Body of pancreas (tissue), 4 donors: ENCODE measurements around the gene PTK7. TPM values are rescaled to one million over a fixed set of nuclear protein-coding genes. Genes with fewer than 3 reads are reported as not detected.

ENCODE experiments used
- ATAC-seq: fragments of 150-250 bp; one replicate; pipeline ENCODE4 v1.9.1; 2016
- DNase-seq, 4 donors: peaks; one replicate each; pipeline ENCODE4 v3.0.0-alpha.2; 2019
- H3K27ac ChIP-seq, 4 donors: fragments of 200-600 bp; sonication (generic); 1 replicate in 3 of 4; 2 replicates in 1 of 4; pipeline versions ENCODE4 v1.5.1 to v1.6.1; 2016 to 2019; ENCODE audit warnings: mild to moderate bottlenecking in 1 of 4, mixed read lengths in 1 of 4, moderate library complexity in 1 of 4
- H3K27me3 ChIP-seq, 2 donors: fragments of 200-600 bp; sonication (generic); one replicate each; pipeline ENCODE4 v1.6.0; 2016; ENCODE audit warnings: mild to moderate bottlenecking in 1 of 2
- H3K36me3 ChIP-seq, 2 donors: fragments of 200-600 bp; sonication (generic); replicated peaks in 1 of 2; 2 replicates each; pipeline ENCODE4 v1.5.1; 2016; ENCODE audit warnings: low read depth in 2 of 2; ENCODE audit not compliant: insufficient read depth in 1 of 2
- H3K4me1 ChIP-seq: fragments of 200-600 bp; sonication (generic); one replicate; pipeline ENCODE4 v1.6.0; 2016
- H3K4me3 ChIP-seq, 2 donors: fragments of 200-600 bp; sonication (generic); 1 replicate in 1 of 2; 2 replicates in 1 of 2; pipeline ENCODE4 v1.5.1; 2016 to 2019
- H3K9me3 ChIP-seq, 3 donors: fragments of 200-600 bp; sonication (generic); 1 replicate in 2 of 3; 2 replicates in 1 of 3; pipeline ENCODE4 v1.5.1; 2016
- CTCF ChIP-seq, 7 experiments: fragments of 450-650 bp in 4 of 7; fragments of 200-600 bp in 3 of 7; sonication (generic) in 3 of 7; IDR thresholded peaks; one replicate each; pipeline ENCODE4 v1.5.1; 2016 to 2019; ENCODE audit warnings: antibody characterized with exemption in 7 of 7
- POLR2A ChIP-seq, 3 donors: fragments of 450-650 bp; IDR thresholded peaks; one replicate each; pipeline ENCODE4 v1.6.1; 2016; ENCODE audit warnings: antibody characterized with exemption in 3 of 3, mild to moderate bottlenecking in 2 of 3
- WGBS, 2 donors: methylation state at CpG; one replicate each; pipeline ENCODE4 v1.1.5; 2017; 5-methylcytosine and 5-hydroxymethylcytosine counted together
- intact Hi-C: fragments of 100-400 bp; cut with DNase I; formaldehyde crosslinking; loops from one replicate; pipeline ENCODE4 v1.15.1; 2023
- total RNA-seq, 2 donors: library from RNA; depleted of rRNA; stranded (reverse); fragments of >200 nt; gene quantifications; one replicate each; pipeline ENCODE4 v1.1.0, GENCODE V29; 2016

The PTK7 gene
- total RNA-seq, 2 donors from 2014 or later: 26.4 to 28.0 TPM

- ATAC-seq: no peak
- H3K27me3 ChIP-seq: no peaks in the 10 kb centered on the region
- WGBS, 2 donors: 56 to 68% methylated on average over 2 of the region's 2 CpGs
- no peak for DNase-seq
- intact Hi-C loops: no loop called here
- no peak for TF ChIP-seq CTCF (IDR thresholded peaks at IDR 0.05)
- TF ChIP-seq POLR2A (IDR thresholded peaks at IDR 0.05): no peak
- no peak overlapping the region for H3K27ac ChIP-seq
- no peaks in the 10 kb centered on the region for H3K9me3 ChIP-seq
- H3K4me3 ChIP-seq: no peak overlapping the region
- peaks cover 28% of the 10 kb centered on the region for H3K4me1 ChIP-seq
- H3K36me3 ChIP-seq: peaks cover 0 to 6% of the 10 kb centered on the region in 2 donors
Observed at GRCh38 chr6:43061861-43062260, 14.3 kb upstream of the PTK7 start.

- TF ChIP-seq CTCF (IDR thresholded peaks at IDR 0.05): no peak
- no peak for TF ChIP-seq POLR2A (IDR thresholded peaks at IDR 0.05)
- no peak for DNase-seq
Observed at GRCh38 chr6:43062818-43063217, 13.3 kb upstream of the PTK7 start.

GRCh38 chr6:43070028-43070632 lies 6.0 kb upstream of the PTK7 start:
- DNase-seq (no peak), ATAC-seq (peak; percentile 50)
- Histone ChIP-seq H3K27me3 (no peaks in the 10 kb centered on the region), H3K9me3 (no peaks in the 10 kb centered on the region), H3K4me3 (no peak overlapping the region), H3K36me3 (peaks cover 0 to 11% of the 10 kb centered on the region in 2 donors), H3K27ac (no peak overlapping the region), H3K4me1 (no peaks in the 10 kb centered on the region)
- intact Hi-C loops: loop anchor here (5.0 kb wide), 1 partner anchor 72 kb away; no protein-coding TSS in a partner anchor
- 65% methylated on average over 6 of the region's 6 CpGs for WGBS, 2 donors
- TF ChIP-seq POLR2A (IDR thresholded peaks at IDR 0.05) (no peak), CTCF (IDR thresholded peaks at IDR 0.05) (peak in 6 of 7 experiments; percentile 20 to 53 (median 34))

More at GRCh38 chr6:43062818-43063217, 13.3 kb upstream of the PTK7 start:
- no peak overlapping the region for H3K27ac ChIP-seq
- 90% methylated on average over 12 of the region's 12 CpGs for WGBS, 2 donors
- no peak overlapping the region for H3K4me3 ChIP-seq
- H3K27me3 ChIP-seq: no peaks in the 10 kb centered on the region
- no peak for ATAC-seq
- H3K4me1 ChIP-seq: peaks cover 28% of the 10 kb centered on the region
- peaks cover 0 to 6% of the 10 kb centered on the region in 2 donors for H3K36me3 ChIP-seq
- no peaks in the 10 kb centered on the region for H3K9me3 ChIP-seq
- intact Hi-C loops: no loop called here

GRCh38 chr6:43074847-43075669 lies 1.1 kb upstream of the PTK7 start:
- 75 to 79% methylated on average over 5 of the region's 6 CpGs for WGBS, 2 donors
- ATAC-seq: no peak
- H3K36me3 ChIP-seq: peaks cover 0 to 5% of the 10 kb centered on the region in 2 donors
- H3K9me3 ChIP-seq: no peaks in the 10 kb centered on the region
- H3K27me3 ChIP-seq: no peaks in the 10 kb centered on the region
- peaks cover 15% of the 10 kb centered on the region for H3K4me1 ChIP-seq
- peak overlapping the region in 1 of 4 donors; percentile 47 for H3K27ac ChIP-seq
- intact Hi-C loops: loop anchor here (5.0 kb wide), 1 partner anchor 67 kb away; no protein-coding TSS in a partner anchor
- no peak for TF ChIP-seq POLR2A (IDR thresholded peaks at IDR 0.05)
- no peak for TF ChIP-seq CTCF (IDR thresholded peaks at IDR 0.05)
- peak in 2 of 4 donors; percentile 10 to 33 for DNase-seq
- no peak overlapping the region for H3K4me3 ChIP-seq
